Measurements from ENCODE around the gene GALNTL6.
"Not testable (repeated sequence)": the region's sequence is repeated elsewhere in the genome, so short reads cannot be mapped to it uniquely, and the experiment has no call there.

GALNTL6 gene

GRCh38 chr4:172362569-172362968 is 549.4 kb downstream of the GALNTL6 start:
- no peak for DNase-seq (ENCODE audit: low read depth in 2 of 2, low spot score in 1 of 2)

- no peak for DNase-seq (ENCODE audit: low read depth in 2 of 2, low spot score in 1 of 2)
These were observed 556.3 kb downstream of the GALNTL6 start for GRCh38 chr4:172369471-172369959.

- no peak for DNase-seq (ENCODE audit: low read depth in 2 of 2, low spot score in 1 of 2)
These were observed 564.4 kb downstream of the GALNTL6 start for GRCh38 chr4:172377486-172378140.

GRCh38 chr4:172379834-172380233 is 566.6 kb downstream of the GALNTL6 start:
- no peak for DNase-seq (ENCODE audit: low read depth in 2 of 2, low spot score in 1 of 2)

- DNase-seq (ENCODE audit: low read depth in 2 of 2, low spot score in 1 of 2) = no peak
These were observed 577.1 kb downstream of the GALNTL6 start for GRCh38 chr4:172390331-172390730.

GRCh38 chr4:172392741-172393140 is 579.5 kb downstream of the GALNTL6 start:
- DNase-seq (ENCODE audit: low read depth in 2 of 2, low spot score in 1 of 2) = no peak

- DNase-seq (ENCODE audit: low read depth in 2 of 2, low spot score in 1 of 2) = no peak
These were observed 580.0 kb downstream of the GALNTL6 start for GRCh38 chr4:172393220-172393619.

GRCh38 chr4:172404676-172405075 is 591.5 kb downstream of the GALNTL6 start:
- no peak for DNase-seq (ENCODE audit: low read depth in 2 of 2, low spot score in 1 of 2)

GRCh38 chr4:172410363-172410762 is 597.2 kb downstream of the GALNTL6 start:
- no peak for DNase-seq (ENCODE audit: low read depth in 2 of 2, low spot score in 1 of 2)

GRCh38 chr4:172411149-172411548 is 597.9 kb downstream of the GALNTL6 start:
- DNase-seq (ENCODE audit: low read depth in 2 of 2, low spot score in 1 of 2) = no peak

- no peak for DNase-seq (ENCODE audit: low read depth in 2 of 2, low spot score in 1 of 2)
These were observed 599.8 kb downstream of the GALNTL6 start for GRCh38 chr4:172412851-172413580.

GRCh38 chr4:172428979-172429378 is 615.8 kb downstream of the GALNTL6 start:
- DNase-seq (ENCODE audit: low read depth in 2 of 2, low spot score in 1 of 2) = not testable (repeated sequence)

- DNase-seq (ENCODE audit: low read depth in 2 of 2, low spot score in 1 of 2) = no peak
These were observed 667.3 kb downstream of the GALNTL6 start for GRCh38 chr4:172480471-172480870.

- no peak for DNase-seq (ENCODE audit: low read depth in 2 of 2, low spot score in 1 of 2)
These were observed 668.8 kb downstream of the GALNTL6 start for GRCh38 chr4:172481802-172482508.

GRCh38 chr4:172485007-172485406 is 671.8 kb downstream of the GALNTL6 start:
- no peak for DNase-seq (ENCODE audit: low read depth in 2 of 2, low spot score in 1 of 2)

- DNase-seq (ENCODE audit: low read depth in 2 of 2, low spot score in 1 of 2) = no peak
These were observed 673.3 kb downstream of the GALNTL6 start for GRCh38 chr4:172486531-172486930.

GRCh38 chr4:172489861-172490260 is 676.7 kb downstream of the GALNTL6 start:
- DNase-seq (ENCODE audit: low read depth in 2 of 2, low spot score in 1 of 2) = no peak

GRCh38 chr4:172495769-172496168 is 682.6 kb downstream of the GALNTL6 start:
- DNase-seq (ENCODE audit: low read depth in 2 of 2, low spot score in 1 of 2) = no peak

GRCh38 chr4:172497321-172497720 is 684.1 kb downstream of the GALNTL6 start:
- no peak for DNase-seq (ENCODE audit: low read depth in 2 of 2, low spot score in 1 of 2)

- no peak for DNase-seq (ENCODE audit: low read depth in 2 of 2, low spot score in 1 of 2)
These were observed 700.8 kb downstream of the GALNTL6 start for GRCh38 chr4:172514011-172514410.

- DNase-seq (ENCODE audit: low read depth in 2 of 2, low spot score in 1 of 2) = no peak
These were observed 701.6 kb downstream of the GALNTL6 start for GRCh38 chr4:172514801-172515200.
